AML-193 (cell line): ENCODE data around the gene ZBTB6.
"Not testable (repeated sequence)": the region's sequence is repeated elsewhere in the genome, so short reads cannot be mapped to it uniquely, and the experiment has no call there.

ENCODE experiments used
- DNase-seq, 2 experiments: peaks; one replicate each; lab custom pipeline; 2025; lab: John Stamatoyannopoulos, UW

The ZBTB6 gene

GRCh38 chr9:122923947-122924346 is 10.8 kb upstream of the ZBTB6 start:
- DNase-seq = no peak

GRCh38 chr9:122922713-122923112 is 9.6 kb upstream of the ZBTB6 start:
- no peak for DNase-seq

- DNase-seq = no peak
Observed at GRCh38 chr9:122918310-122918709, 5.2 kb upstream of the ZBTB6 start.

- no peak for DNase-seq
Observed at GRCh38 chr9:122912671-122912963, 506 bp downstream of the ZBTB6 start.

- not testable (repeated sequence) for DNase-seq
Observed at GRCh38 chr9:122906122-122906521, 7.0 kb downstream of the ZBTB6 start.

GRCh38 chr9:122904823-122905710 is 8.1 kb downstream of the ZBTB6 start, which contains the start of gene RC3H2:
RC3H2 (minus strand) TSS chr9:122905359; CDS start chr9:122897509, 7,850 bp downstream.
- peak; percentile 95 to 98 for DNase-seq

- DNase-seq = no peak
Observed at GRCh38 chr9:122904466-122904822, 8.7 kb downstream of the ZBTB6 start.

GRCh38 chr9:122900791-122901190 is 12.3 kb downstream of the ZBTB6 start:
- peak; percentile 44 to 48 for DNase-seq

- DNase-seq = no peak
Observed at GRCh38 chr9:122897969-122898368, 15.2 kb downstream of the ZBTB6 start.

GRCh38 chr9:122888480-122888879 is 24.6 kb downstream of the ZBTB6 start:
- no peak for DNase-seq

GRCh38 chr9:122883125-122883524 is 30.0 kb downstream of the ZBTB6 start:
- DNase-seq = no peak

GRCh38 chr9:122879443-122879842 is 33.7 kb downstream of the ZBTB6 start:
- DNase-seq = no peak

GRCh38 chr9:122875523-122875922 is 37.6 kb downstream of the ZBTB6 start:
- DNase-seq = no peak

- not testable (repeated sequence) for DNase-seq
Observed at GRCh38 chr9:122867276-122867675, 45.8 kb downstream of the ZBTB6 start.

- no peak for DNase-seq
Observed at GRCh38 chr9:122866079-122866478, 47.0 kb downstream of the ZBTB6 start.

GRCh38 chr9:122865300-122865699 is 47.8 kb downstream of the ZBTB6 start:
- DNase-seq = no peak

- DNase-seq = no peak
Observed at GRCh38 chr9:122863407-122863806, 49.7 kb downstream of the ZBTB6 start.

- no peak for DNase-seq
Observed at GRCh38 chr9:122860319-122861142, 52.6 kb downstream of the ZBTB6 start.
